IMR-90 (cell line): ENCODE results near the gene EMP1. TPM values are rescaled to one million over a fixed set of nuclear protein-coding genes. Genes with fewer than 3 reads are reported as not detected.

Source experiments
- ATAC-seq: fragments of 200-7000 bp; cut with Tn5 transposase; 2 replicates; pipeline ENCODE4 v1.9.1; 2020; ENCODE audit warnings: low read depth, mild to moderate bottlenecking, moderate library complexity
- BruUV-seq: library from RNA; stranded (reverse); fragments of 400-500 nt; replicated peaks from 2 replicates; lab custom pipeline; 2021; lab: Mats Ljungman, UMichigan
- CTCF ChIA-PET: fragments of 300-600 bp; formaldehyde crosslinking; extraction: SDS; loops from one replicate; lab custom pipeline; 2021; ENCODE audit warnings: antibody characterized with exemption; lab: Yijun Ruan, JAX
- POLR2A ChIA-PET: fragments of 300-600 bp; sonication (Branson Sonifier 250); formaldehyde crosslinking; loops from one replicate; lab custom pipeline; 2022; ENCODE audit warnings: antibody characterized with exemption; ENCODE audit not compliant: unreplicated experiment; lab: Charles Lee
- DNase-seq: peaks from one replicate; pipeline ENCODE4 v3.0.0; 2013
- H2AFZ ChIP-seq: replicated peaks from 2 replicates; pipeline ENCODE3; 2013; ENCODE audit warnings: low read length, mild to moderate bottlenecking; ENCODE audit not compliant: poor library complexity
- H2AK5ac ChIP-seq: 2 replicates; pipeline ENCODE4 v1.6.1; 2013; ENCODE audit warnings: low read depth, low read length, inconsistent platforms
- H2AK9ac ChIP-seq: replicated peaks from 2 replicates; pipeline ENCODE3; 2013; ENCODE audit warnings: mild to moderate bottlenecking, low read depth, low read length, moderate library complexity; ENCODE audit not compliant: poor library complexity
- H2BK120ac ChIP-seq: 2 replicates; pipeline ENCODE4 v1.6.1; 2013; ENCODE audit warnings: low read depth, low read length, inconsistent platforms
- H2BK15ac ChIP-seq: 3 replicates; pipeline ENCODE4 v1.6.1; 2013; ENCODE audit warnings: low read depth, low read length, inconsistent platforms
- H2BK20ac ChIP-seq: 2 replicates; pipeline ENCODE4 v1.6.1; 2013; ENCODE audit warnings: low read depth, mild to moderate bottlenecking, inconsistent platforms, low read length, moderate library complexity
- H2BK5ac ChIP-seq: 2 replicates; pipeline ENCODE4 v1.6.1; 2013; ENCODE audit warnings: mild to moderate bottlenecking, low read depth, low read length, inconsistent platforms; ENCODE audit not compliant: poor library complexity, severe bottlenecking
- H3K14ac ChIP-seq: replicated peaks from 2 replicates; pipeline ENCODE4 v1.6.1; 2013; ENCODE audit warnings: low read depth, low read length, inconsistent platforms
- H3K18ac ChIP-seq: 2 replicates; pipeline ENCODE4 v1.6.1; 2013; ENCODE audit warnings: low read depth, low read length, control low read depth
- H3K23ac ChIP-seq: 2 replicates; pipeline ENCODE4 v1.6.1; 2013; ENCODE audit warnings: low read depth, low read length, inconsistent platforms
- H3K27ac ChIP-seq: 2 replicates; pipeline ENCODE4 v1.5.1; 2013; ENCODE audit warnings: mild to moderate bottlenecking, control low read depth, low read length; ENCODE audit not compliant: insufficient read depth
- H3K27me3 ChIP-seq: 2 replicates; pipeline ENCODE4 v1.6.1; 2013; ENCODE audit warnings: low read length; ENCODE audit not compliant: control insufficient read depth, insufficient read depth
- H3K36me3 ChIP-seq: 2 replicates; pipeline ENCODE4 v1.6.1; 2013; ENCODE audit warnings: low read length, mixed read lengths; ENCODE audit not compliant: control insufficient read depth, insufficient read depth
- H3K4ac ChIP-seq: 2 replicates; pipeline ENCODE4 v1.6.1; 2013; ENCODE audit warnings: low read depth, low read length, inconsistent platforms
- H3K4me1 ChIP-seq: 2 replicates; pipeline ENCODE4 v1.6.1; 2013; ENCODE audit warnings: low read length, mixed read lengths; ENCODE audit not compliant: control insufficient read depth, insufficient read depth
- H3K4me2 ChIP-seq: 2 replicates; pipeline ENCODE4 v1.6.1; 2013; ENCODE audit warnings: low read depth, mild to moderate bottlenecking, control low read depth, low read length, moderate library complexity
- H3K4me3 ChIP-seq: 2 replicates; pipeline ENCODE4 v1.5.1; 2013; ENCODE audit warnings: low read depth, mild to moderate bottlenecking, control low read depth, low read length, moderate library complexity; ENCODE audit not compliant: insufficient read depth
- H3K56ac ChIP-seq: 2 replicates; pipeline ENCODE4 v1.6.1; 2013; ENCODE audit warnings: low read length, inconsistent platforms; ENCODE audit not compliant: insufficient read depth; ENCODE audit errors: extremely low read depth
- H3K79me1 ChIP-seq, 2 experiments: 2 replicates each; pipeline ENCODE4 v1.6.1; 2013; ENCODE audit warnings: low read length in 2 of 2, inconsistent platforms in 1 of 2, low read depth in 1 of 2
- H3K9ac ChIP-seq: 2 replicates; pipeline ENCODE4 v1.6.1; 2013; ENCODE audit warnings: low read depth, low read length, control low read depth
- H3K9me1 ChIP-seq: 2 replicates; pipeline ENCODE4 v1.6.1; 2013; ENCODE audit warnings: low read length, inconsistent platforms; ENCODE audit not compliant: insufficient read depth
- H3K9me3 ChIP-seq: 2 replicates; pipeline ENCODE4 v1.6.1; 2013; ENCODE audit warnings: low read length; ENCODE audit not compliant: control insufficient read depth, insufficient read depth
- H4K20me1 ChIP-seq: 2 replicates; pipeline ENCODE4 v1.6.1; 2013; ENCODE audit warnings: low read length, inconsistent platforms; ENCODE audit not compliant: insufficient read depth
- H4K5ac ChIP-seq: 2 replicates; pipeline ENCODE4 v1.6.1; 2013; ENCODE audit warnings: mild to moderate bottlenecking, low read depth, low read length, control low read depth
- H4K8ac ChIP-seq, 2 experiments: 2 replicates each; pipeline ENCODE4 v1.6.1; 2013; ENCODE audit warnings: low read depth in 2 of 2, low read length in 2 of 2, control low read depth in 1 of 2, inconsistent platforms in 1 of 2
- H4K91ac ChIP-seq: 2 replicates; pipeline ENCODE4 v1.6.1; 2013; ENCODE audit warnings: low read depth, low read length, inconsistent platforms; ENCODE audit not compliant: insufficient read depth
- NFE2L2 ChIP-seq: fragments of 150-350 bp; IDR thresholded peaks from 2 replicates; pipeline ENCODE4 v1.6.1; 2016; ENCODE audit warnings: low read depth, mild to moderate bottlenecking, low read length
- WGBS, 2 experiments: methylation state at CpG; one replicate each; pipeline versions ENCODE4 v1.1.5 to v1.1.7; 2013; ENCODE audit warnings: missing lambda C conversion rate in 2 of 2; ENCODE audit not compliant: insufficient read length in 1 of 2; ENCODE audit errors: extremely low coverage in 2 of 2; 5-methylcytosine and 5-hydroxymethylcytosine counted together
- dilution Hi-C: fragments of 300-500 bp; cut with HindIII; formaldehyde crosslinking; loops from one replicate; pipeline ENCODE4 v1.14.3; 2018; ENCODE audit warnings: low sequenced_read_pairs; ENCODE audit not compliant: unreplicated experiment
- in situ Hi-C: fragments of 300-500 bp; cut with MboI; formaldehyde crosslinking; loops from 3 replicates; pipeline ENCODE4 v1.14.3; 2019; ENCODE audit warnings: low sequenced_read_pairs, inconsistent platforms, mixed read lengths
- intact Hi-C: fragments of 100-400 bp; cut with micrococcal nuclease; formaldehyde crosslinking; loops from 2 replicates; pipeline ENCODE4 v1.10.0; 2022
- polyA plus RNA-seq, 3 experiments: library from polyadenylated mRNA; depleted of rRNA; stranded (reverse); fragments of >200 nt; gene quantifications; 2 replicates each; pipeline ENCODE4 v1.2.3, GENCODE V29; 2012; ENCODE audit warnings: low replicate concordance in 1 of 3
- total RNA-seq: library from RNA; depleted of rRNA; stranded (reverse); fragments of >200 nt; gene quantifications from 2 replicates; pipeline ENCODE4 v1.2.3, GENCODE V29; 2012

The EMP1 gene
- total and polyA plus RNA-seq, 2 of the 4 experiments (the other 2 are of a cell fraction), result 137 to 201 TPM

GRCh38 chr12:13162904-13163303 lies 33.6 kb upstream of the EMP1 start:
- Histone ChIP-seq H4K8ac (no peak overlapping the region), H2AFZ (no peak overlapping the region), H2BK15ac (no peak overlapping the region), H3K9me3 (peaks cover 2% of the 10 kb centered on the region; the same call in 1 of the 2 replicates), H2BK5ac (no peak overlapping the region), H3K4me1 (peaks cover 4% of the 10 kb centered on the region), H3K27me3 (no peaks in the 10 kb centered on the region), H3K4me2 (no peak overlapping the region), H4K91ac (no peak overlapping the region), H2BK20ac (no peak overlapping the region), H3K4me3 (no peak overlapping the region), H3K14ac (no peak overlapping the region), H2AK5ac (no peak overlapping the region), H3K9ac (no peak overlapping the region), H3K9me1 (peaks cover 6% of the 10 kb centered on the region), H3K27ac (no peak overlapping the region), H4K5ac (no peak overlapping the region), H3K23ac (no peak overlapping the region), H4K20me1 (no peaks in the 10 kb centered on the region), H3K36me3 (no peaks in the 10 kb centered on the region), H2AK9ac (no peak overlapping the region), H3K4ac (no peak overlapping the region), H2BK120ac (no peak overlapping the region), H3K18ac (no peak overlapping the region), H3K79me1 (no peaks in the 10 kb centered on the region), H3K56ac (no peak overlapping the region)
- DNase-seq (no peak), ATAC-seq (no peak)
- in situ Hi-C loops (no loop called here), intact Hi-C loops (no loop called here), dilution Hi-C loops (no loop called here)
- CTCF ChIA-PET, result no interaction called here
- BruUV-seq, result no TSS peak
- TF ChIP-seq NFE2L2, result no peak
- POLR2A ChIA-PET, result no interaction called here
- 100% methylated on average over 1 of the region's 4 CpGs; no CpG with 5 or more reads in 1 of the 2 experiments for WGBS, 2 experiments
